Suprapubic skin (tissue), 3 donors: ENCODE measurements around the gene RIC3.

Experiments
- CTCF ChIP-seq, 2 donors: fragments of 200-600 bp in 1 of 2; fragments of 450-650 bp in 1 of 2; sonication (generic) in 1 of 2; IDR thresholded peaks; one replicate each; pipeline ENCODE4 v1.5.1; 2016 to 2019; ENCODE audit warnings: antibody characterized with exemption in 2 of 2, mild to moderate bottlenecking in 1 of 2, moderate library complexity in 1 of 2
- POLR2A ChIP-seq, 2 donors: fragments of 450-650 bp; IDR thresholded peaks; one replicate each; pipeline ENCODE4 v1.6.1; 2017; ENCODE audit warnings: antibody characterized with exemption in 2 of 2, mild to moderate bottlenecking in 2 of 2, moderate library complexity in 2 of 2

DNA sequence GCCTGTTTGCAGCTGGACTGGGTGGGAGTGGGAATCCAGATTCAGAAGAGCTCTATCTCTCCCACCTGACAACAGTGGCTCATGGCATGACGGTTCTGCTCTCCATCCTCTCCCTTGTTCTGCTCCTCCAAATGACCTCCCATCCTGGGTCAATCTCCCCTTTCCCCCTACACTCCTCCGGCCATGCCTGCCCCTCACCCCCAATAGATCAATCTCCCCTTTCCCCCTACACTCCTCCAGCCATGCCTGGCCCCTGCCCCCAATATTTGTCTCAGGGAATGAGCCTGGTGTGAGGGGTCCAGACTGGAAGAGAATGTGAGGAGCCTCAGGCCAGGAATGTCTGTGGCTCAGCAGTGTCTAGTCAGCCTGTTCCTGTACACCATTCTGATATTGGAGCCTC lies 30.9 kb upstream of the RIC3 start:
- TF ChIP-seq CTCF (IDR thresholded peaks at IDR 0.05) (no peak), POLR2A (IDR thresholded peaks at IDR 0.05) (no peak)
